Activated effector memory CD4-positive, alpha-beta T cell treated with Interleukin-2 at 50 U/mL for 16 hours (primary cell): ENCODE measurements around the gene LSM3.

Experiments used
- DNase-seq: peaks from one replicate; pipeline ENCODE4 v3.0.0-alpha.2; 2020

LSM3 gene

DNA sequence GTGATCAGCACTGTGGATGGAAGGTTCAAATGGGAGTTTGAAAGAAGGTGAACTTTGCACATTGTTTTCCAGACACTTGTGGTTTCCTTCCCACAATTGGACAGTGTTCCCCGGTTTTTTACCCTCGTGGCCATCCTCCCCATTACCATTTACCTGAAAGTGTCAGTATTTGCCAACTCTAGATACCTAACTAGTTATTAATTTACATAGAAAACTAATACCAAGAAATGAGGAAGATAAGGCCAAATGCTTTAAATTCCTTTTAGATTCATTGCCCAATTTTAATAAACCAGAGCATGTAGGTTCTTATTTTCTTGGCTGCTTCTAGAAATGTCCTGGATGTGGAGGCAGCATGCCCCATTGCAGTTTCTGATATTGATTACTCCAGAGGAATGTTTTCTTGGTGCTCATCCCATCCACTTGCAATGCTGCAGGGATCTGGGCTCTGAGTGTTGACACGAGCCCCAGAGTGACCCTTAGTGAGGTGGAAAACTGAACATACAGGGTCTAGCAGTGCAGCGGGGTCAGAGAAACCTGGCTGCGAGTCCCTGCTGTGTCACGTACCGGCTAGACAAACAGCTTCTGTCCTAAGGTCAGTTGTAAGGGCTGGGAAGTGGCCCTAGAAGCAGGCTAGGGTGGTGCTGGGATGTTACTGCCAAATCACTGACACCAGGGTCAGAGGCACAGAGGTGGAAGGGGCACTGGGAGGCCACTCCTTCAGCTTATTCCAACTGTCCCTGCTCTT lies 23.5 kb downstream of the LSM3 start:
- DNase-seq = no peak

DNA sequence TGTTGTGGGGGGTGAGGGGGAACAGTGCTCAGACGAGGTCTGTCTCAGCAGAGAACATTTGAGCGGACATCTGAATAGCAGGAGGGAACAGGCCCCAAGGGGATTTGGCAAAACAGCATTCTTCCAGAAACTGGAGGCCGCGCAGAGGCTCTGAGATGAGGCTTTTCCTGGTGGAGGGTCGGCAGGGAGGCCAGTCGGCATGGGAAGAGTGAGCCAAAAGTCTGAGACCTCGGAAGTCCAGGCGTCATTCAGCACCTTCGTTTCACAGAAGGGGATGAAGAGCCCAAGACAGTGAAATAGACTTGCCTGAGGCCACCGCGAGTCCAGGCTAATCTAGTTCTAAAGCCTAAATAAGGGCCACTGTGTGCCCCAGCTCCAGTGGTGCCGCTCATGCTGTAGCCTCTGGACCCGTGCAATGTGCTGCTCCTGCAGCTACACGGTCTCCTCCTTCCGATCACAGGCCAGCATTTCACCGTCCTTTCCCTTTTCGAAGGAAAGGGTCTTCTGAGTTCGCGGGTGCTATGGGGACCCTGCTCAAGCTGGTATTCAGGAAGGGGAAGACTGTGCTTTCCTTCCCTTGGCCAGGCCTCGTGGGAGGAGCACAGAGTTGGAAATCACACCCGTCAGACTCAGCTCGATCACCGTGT lies 24.4 kb downstream of the LSM3 start:
- DNase-seq = no peak

- peak; percentile 8 for DNase-seq
Measured at GRCh38 chr3:14203521-14204079, 25.0 kb downstream of the LSM3 start.

- DNase-seq = no peak
Measured at GRCh38 chr3:14204515-14205284, 26.1 kb downstream of the LSM3 start.

DNA sequence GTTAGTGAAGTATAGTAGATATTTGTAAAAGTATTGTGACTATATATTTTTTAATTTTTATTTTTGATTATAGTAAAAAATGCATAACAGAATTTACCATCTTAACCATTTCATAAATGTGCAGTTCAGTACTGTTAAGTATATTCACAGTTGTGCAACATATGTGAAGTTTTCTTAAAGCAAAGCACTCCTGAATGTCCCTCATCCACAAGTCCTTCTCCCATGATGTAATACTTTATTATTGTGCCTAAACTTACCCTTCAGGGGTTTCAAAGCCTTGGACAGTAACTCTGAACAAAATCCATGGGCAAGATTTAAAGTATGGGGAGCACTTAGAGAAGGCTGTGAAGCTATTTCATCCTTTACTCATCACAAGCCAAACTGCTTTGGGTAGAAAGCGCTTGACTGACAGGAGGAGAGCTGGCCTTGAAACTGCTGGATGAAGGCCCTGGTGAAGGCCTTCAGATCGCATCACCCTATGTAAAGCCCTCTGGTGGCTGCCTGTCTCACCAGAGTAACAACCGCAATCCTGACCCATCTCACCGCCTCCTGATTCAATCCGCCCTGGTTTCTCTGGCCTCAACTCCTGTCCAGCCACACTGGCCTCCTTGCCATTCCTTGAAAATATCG lies 28.0 kb downstream of the LSM3 start:
- no peak for DNase-seq

- no peak for DNase-seq
Measured at GRCh38 chr3:14208168-14208567, 29.6 kb downstream of the LSM3 start.

GRCh38 chr3:14208977-14209394 lies 30.4 kb downstream of the LSM3 start:
- no peak for DNase-seq

DNA sequence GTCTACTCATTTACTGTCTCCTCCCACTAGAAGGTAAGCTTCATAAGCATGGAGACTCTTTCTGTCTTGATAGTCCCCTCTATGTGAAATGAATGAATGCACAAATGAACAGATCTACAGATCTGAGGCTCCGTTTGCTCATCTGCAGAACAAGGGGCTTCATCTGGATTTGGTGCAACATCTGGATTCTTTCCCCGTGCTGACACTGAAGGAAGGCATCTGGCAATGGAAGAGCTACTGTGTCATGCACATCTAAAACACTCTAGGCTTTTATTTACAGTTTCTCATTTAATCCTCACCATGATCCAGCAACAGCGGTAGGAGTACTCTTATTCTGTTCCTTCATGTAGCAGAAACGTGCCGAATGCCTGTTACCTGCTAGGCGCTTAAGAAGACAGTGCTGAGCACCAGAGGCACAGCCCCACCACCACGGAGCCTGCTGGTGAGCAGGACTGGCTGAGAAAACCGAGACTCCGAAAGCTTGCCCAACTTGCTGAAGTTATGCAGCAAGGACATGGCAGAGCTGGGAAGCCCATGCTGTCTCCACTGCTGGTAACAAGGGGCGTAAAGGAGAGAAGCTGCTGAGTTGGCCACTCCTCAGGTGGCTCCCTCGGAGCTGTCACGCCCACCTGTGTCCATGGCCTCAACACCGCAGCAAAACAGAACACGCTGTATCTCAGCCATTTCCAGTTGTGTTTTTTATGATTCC lies 31.1 kb downstream of the LSM3 start:
- DNase-seq = no peak

DNA sequence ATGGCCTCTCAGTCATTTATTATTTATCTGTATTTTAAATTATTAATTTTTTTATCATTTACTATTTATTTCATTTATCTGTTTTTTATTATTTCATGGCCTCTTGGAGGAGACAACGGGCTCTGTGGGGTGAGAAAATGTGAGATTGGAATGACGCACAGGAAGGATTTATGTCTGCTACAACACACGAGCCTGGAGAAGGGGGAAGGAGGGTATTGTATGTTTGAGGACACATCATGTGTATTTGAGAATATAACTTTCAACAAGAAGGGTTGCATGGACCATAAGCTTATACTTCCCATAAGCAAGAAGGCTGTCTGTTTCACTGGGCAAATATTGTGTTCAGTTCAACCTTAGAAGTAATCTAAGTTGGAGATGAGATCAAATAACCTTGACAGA lies 31.7 kb downstream of the LSM3 start:
- no peak for DNase-seq

DNA sequence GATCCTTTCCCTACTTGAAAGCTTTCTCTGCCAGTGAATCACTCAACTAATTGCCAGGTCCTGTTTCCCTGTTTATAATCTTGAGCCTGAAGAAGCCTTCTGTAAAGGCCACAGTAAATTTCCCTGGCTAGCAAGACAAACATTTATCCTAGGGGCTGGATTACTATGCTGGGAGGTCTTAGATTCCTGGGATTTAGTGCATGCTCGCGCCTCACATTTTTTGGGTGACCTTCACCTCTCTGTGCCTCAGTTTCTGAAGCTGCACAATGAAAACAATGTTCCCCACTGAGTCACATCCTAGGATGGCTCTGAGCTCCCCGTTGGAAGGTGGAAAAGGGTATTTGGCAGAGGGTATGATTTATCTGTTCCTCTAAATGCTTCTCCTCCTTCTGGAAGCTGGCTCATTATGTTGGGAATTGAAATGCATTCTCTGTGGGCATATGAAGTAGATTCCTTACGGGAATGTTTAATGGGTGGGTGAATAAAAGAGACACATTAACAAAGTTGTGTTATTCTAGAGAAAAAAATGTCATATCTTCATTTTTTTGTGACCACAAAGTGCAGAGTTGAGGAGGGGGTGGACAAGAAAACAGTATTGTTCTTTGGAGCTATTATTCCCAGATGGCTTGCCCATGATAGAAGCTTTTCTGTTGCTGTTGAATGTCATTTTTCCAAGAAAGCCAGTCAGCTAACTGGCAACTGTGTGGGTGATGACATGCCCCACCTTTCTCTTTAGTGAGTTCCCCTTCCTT lies 32.4 kb downstream of the LSM3 start:
- DNase-seq = no peak

DNA sequence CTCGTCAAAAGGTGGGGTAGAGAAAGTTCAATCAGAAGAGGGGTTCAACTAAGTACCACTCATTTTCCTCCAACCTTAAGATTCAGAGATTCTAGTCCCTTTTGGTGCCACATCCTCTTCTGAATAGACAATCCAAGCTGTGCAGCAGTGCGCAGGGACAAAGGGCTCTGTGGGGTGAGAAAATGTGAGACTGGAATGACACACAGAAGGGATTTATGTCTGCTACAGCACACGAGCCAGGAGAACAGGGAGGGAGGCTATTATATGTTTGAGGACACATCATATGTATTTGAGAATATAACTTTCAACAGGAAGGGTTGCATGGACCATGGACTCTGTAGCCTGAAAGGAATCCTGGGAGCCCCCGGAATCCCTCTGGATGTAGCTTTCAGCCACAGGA lies 33.0 kb downstream of the LSM3 start:
- DNase-seq = no peak

- no peak for DNase-seq
Measured at GRCh38 chr3:14212032-14212431, 33.4 kb downstream of the LSM3 start.

DNA sequence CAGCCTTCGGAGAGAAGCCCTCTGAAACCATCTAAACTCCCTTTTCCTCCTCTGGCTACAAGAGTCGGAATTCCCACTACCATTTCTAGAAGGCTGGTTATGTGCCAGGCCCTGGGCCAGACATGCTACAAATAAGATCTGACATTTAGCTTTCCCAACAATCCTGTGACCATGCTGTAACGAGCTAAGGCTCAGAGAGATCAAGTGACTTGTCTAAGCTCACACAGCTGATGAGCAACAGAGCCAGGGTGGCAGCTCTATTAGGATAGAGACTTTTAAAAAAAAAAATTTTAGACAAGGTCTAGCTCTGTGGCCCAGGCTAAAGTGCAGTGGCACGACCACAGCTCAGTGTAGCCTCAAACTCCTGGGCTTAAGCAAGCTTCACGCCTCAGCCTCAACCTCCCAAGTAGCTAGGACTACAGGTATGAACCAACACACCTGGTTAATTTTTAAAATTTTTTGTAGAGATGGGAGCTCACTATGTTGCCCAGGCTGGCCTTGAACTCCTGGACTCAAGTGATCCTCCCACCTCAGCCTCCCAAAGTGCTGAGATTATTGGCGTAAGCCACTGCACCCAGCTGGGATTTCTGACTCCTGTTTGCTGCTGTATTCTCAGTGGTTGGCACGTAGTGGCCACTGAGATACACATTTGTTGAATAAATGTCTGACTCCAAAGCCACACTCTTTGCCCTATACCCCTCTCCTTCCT lies 34.6 kb downstream of the LSM3 start:
- no peak for DNase-seq

GRCh38 chr3:14214764-14215163 lies 36.1 kb downstream of the LSM3 start:
- no peak for DNase-seq

DNA sequence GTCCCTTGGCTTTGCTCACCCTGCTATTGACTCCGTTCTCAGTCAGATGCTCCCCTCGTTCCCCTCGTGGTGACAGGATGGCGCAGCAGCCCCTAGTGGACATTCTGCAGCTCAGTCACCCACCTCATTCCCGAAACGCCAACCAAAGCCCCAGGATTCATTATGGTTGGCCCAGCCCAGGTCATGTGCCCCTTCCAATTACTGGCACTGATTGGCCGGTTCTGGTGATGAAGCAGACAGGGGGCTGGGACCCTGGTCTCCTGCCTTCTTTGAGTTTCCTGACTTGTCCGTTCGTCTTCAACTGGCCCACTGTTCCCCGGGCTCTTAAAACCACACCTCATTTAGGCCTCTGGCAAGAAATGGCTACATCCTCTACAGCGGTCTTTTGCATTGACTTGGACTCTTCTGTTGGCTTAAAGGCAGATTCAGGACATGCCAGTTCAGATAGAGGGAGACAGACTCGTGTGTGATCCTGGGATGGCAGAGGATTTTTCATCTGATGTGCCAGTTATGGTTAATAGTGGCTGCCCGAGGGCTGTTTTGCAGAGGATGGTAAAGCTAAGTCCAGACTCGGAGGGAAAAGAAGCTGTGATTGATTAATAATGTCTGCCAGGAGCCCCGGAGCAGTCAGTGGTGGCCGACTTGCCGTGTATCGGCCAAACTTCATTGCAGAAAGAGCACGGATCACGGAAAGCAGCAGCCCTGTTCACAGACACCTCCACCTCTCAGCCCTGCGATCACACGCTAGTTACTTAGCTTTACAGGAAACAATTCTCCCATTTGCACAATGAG lies 37.8 kb downstream of the LSM3 start:
- DNase-seq = peak; percentile 58

DNA sequence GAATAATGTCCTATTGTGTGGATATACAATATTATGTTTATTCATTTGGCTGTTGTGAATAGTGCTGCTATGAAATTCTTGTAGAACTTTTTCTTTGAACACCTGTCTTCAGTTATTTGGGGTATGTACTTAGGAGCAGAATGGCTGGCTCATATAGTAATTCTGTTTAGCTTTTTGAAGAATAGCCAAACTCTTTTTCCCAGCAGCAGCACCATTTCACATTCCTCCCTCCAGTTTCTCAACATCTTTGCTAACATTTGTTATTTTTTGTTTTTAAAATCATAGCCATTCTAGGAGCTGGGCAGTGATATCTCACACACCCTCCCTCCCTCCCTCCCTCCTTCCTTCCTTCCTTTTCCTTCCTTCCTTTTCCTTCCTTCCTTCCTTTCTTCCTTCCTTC lies 39.7 kb downstream of the LSM3 start:
- no peak for DNase-seq

DNA sequence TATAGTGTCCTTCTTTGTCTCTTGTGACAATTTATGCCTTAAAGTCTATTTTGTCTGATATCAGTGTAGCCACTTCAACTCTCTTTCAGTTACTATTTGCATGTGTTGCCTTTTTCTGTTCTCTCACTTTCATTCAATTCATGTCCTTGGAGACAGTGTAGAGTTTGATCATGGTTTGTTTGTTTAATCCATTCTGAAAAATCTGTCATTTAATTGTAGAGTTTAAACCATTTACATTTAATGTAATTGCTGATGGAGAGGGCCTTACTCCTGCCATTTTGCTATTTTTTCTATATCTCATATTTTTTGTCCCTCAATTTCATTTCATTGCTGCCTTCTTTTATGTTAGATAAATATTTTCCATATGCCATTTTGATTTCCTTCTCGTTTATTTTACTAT lies 42.3 kb downstream of the LSM3 start:
- DNase-seq = no peak

DNA sequence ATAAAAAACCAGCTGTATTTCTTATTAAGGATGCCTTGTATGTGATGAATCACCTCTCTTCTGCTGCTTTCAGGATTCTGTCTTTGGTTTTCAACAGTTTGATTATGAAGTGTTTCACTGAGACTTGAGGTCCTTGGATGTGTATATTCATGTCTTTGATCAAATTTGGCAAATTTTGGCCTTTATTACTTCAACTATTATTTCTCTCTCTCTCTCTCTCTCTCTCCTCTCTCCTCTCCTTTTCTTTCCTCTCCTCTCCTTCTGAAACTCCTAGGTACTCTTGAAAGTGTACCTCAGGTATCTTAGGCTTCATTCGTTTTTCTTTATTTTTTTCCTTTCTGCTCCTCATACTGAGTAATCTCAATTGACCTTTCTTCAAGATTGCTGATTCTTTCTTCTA lies 43.3 kb downstream of the LSM3 start:
- no peak for DNase-seq

- DNase-seq = no peak
Measured at GRCh38 chr3:14222457-14222856, 43.8 kb downstream of the LSM3 start.

GRCh38 chr3:14222900-14223594 lies 44.4 kb downstream of the LSM3 start:
- DNase-seq = no peak
